ENCODE measurements around the gene GALNT12. TPM values are rescaled to one million over a fixed set of nuclear protein-coding genes. Genes with fewer than 3 reads are reported as not detected.

GALNT12 gene
- total RNA-seq, 1 donor from 2014 or later = not detected

DNA sequence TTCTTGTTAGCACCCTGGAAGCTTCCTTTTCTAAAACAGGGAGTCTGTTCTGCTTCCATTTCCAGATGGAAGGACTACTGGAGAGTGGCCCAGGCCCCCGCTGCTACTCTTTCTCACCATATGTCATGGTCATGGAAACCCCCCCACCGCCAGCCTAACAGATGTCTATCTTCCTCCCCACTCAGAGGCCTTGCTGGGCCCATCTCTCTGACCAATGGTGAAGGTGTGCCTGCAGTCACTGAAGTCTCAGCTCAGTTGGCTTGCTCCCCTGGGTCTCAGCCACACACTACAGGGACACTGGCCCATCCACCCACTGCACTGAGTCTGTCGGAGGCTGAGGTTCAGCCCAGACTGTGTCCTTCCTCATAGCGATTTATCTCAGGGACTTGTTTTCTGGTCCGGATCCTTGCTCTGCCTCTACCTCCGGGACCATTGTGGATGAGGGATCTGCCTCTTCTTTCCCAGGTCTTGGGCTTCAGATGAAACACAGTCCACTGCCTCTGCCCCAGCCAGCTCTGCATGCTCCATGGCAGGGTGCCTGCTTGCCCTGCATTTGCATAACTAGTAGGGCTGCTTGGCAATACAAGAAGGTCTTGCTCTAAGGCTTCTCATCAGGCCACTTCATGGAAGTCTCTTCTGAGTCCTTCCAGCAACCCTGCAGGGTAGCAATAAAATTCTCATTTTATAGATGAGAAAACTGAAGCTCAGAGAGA lies 30.8 kb downstream of the GALNT12 start:
- no peak overlapping the region for H3K27ac Mint-ChIP-seq (ENCODE audit: unreplicated experiment)
- H3K27me3 Mint-ChIP-seq (ENCODE audit: unreplicated experiment) = peaks cover 66% of the 10 kb centered on the region

GRCh38 chr9:98838868-98839565 lies 31.5 kb downstream of the GALNT12 start:
- TF ChIP-seq, protein P1, sequence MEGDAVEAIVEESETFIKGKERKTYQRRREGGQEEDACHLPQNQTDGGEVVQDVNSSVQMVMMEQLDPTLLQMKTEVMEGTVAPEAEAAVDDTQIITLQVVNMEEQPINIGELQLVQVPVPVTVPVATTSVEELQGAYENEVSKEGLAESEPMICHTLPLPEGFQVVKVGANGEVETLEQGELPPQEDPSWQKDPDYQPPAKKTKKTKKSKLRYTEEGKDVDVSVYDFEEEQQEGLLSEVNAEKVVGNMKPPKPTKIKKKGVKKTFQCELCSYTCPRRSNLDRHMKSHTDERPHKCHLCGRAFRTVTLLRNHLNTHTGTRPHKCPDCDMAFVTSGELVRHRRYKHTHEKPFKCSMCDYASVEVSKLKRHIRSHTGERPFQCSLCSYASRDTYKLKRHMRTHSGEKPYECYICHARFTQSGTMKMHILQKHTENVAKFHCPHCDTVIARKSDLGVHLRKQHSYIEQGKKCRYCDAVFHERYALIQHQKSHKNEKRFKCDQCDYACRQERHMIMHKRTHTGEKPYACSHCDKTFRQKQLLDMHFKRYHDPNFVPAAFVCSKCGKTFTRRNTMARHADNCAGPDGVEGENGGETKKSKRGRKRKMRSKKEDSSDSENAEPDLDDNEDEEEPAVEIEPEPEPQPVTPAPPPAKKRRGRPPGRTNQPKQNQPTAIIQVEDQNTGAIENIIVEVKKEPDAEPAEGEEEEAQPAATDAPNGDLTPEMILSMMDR (IDR thresholded peaks at IDR 0.05) = no peak
- H3K27ac Mint-ChIP-seq (ENCODE audit: unreplicated experiment) = no peak overlapping the region
- H3K4me3 Mint-ChIP-seq (ENCODE audit: unreplicated experiment) = no peak overlapping the region
- no peaks in the 10 kb centered on the region for H3K36me3 Mint-ChIP-seq (ENCODE audit: unreplicated experiment)
- H3K9me3 Mint-ChIP-seq (ENCODE audit: unreplicated experiment) = no peaks in the 10 kb centered on the region
- peaks cover 72% of the 10 kb centered on the region for H3K27me3 Mint-ChIP-seq (ENCODE audit: unreplicated experiment)
- DNase-seq (ENCODE audit: extremely low spot score, unreplicated experiment) = no peak
- H3K4me1 Mint-ChIP-seq (ENCODE audit: unreplicated experiment) = no peaks in the 10 kb centered on the region

More for the DNA sequence above, 30.8 kb downstream of the GALNT12 start:
- Mint-ChIP-seq H3K4me1 (ENCODE audit: unreplicated experiment) (no peaks in the 10 kb centered on the region), H3K9me3 (ENCODE audit: unreplicated experiment) (no peaks in the 10 kb centered on the region), H3K36me3 (ENCODE audit: unreplicated experiment) (no peaks in the 10 kb centered on the region), H3K4me3 (ENCODE audit: unreplicated experiment) (no peak overlapping the region)
- TF ChIP-seq, protein P1 (IDR thresholded peaks at IDR 0.05) = no peak
- no peak for DNase-seq (ENCODE audit: extremely low spot score, unreplicated experiment)

- Mint-ChIP-seq H3K36me3 (ENCODE audit: unreplicated experiment) (no peaks in the 10 kb centered on the region), H3K9me3 (ENCODE audit: unreplicated experiment) (no peaks in the 10 kb centered on the region), H3K4me1 (ENCODE audit: unreplicated experiment) (no peaks in the 10 kb centered on the region), H3K27me3 (ENCODE audit: unreplicated experiment) (peaks cover 77% of the 10 kb centered on the region), H3K27ac (ENCODE audit: unreplicated experiment) (no peak overlapping the region), H3K4me3 (ENCODE audit: unreplicated experiment) (no peak overlapping the region)
- DNase-seq (ENCODE audit: extremely low spot score, unreplicated experiment) = no peak
- TF ChIP-seq, protein P1 (IDR thresholded peaks at IDR 0.05) = no peak
These were observed 32.3 kb downstream of the GALNT12 start for GRCh38 chr9:98839724-98840123.

DNA sequence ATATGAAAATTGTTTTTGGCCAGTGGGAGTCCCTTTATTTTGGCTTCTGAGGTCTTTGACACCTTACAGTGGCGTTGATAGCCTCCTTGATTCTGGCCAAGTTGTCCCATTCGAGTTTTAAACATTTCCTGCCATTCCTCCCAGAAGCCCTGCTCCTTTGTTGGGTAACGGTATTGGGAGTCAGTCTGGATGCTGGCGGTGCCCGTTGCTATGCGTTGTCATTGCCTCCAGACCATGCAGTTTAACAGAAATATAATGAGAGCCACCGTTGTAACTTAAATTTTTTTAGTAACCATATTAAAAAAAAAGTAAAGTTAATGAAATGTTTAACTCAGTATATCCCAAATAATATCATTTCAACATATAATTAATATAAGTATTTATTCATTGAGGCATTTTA lies 35.0 kb downstream of the GALNT12 start:
- H3K4me3 Mint-ChIP-seq (ENCODE audit: unreplicated experiment) = no peak overlapping the region
- H3K27ac Mint-ChIP-seq (ENCODE audit: unreplicated experiment) = no peak overlapping the region
- no peaks in the 10 kb centered on the region for H3K4me1 Mint-ChIP-seq (ENCODE audit: unreplicated experiment)
- H3K36me3 Mint-ChIP-seq (ENCODE audit: unreplicated experiment) = no peaks in the 10 kb centered on the region
- TF ChIP-seq, protein P1 (IDR thresholded peaks at IDR 0.05) = no peak
- peaks cover 67% of the 10 kb centered on the region for H3K27me3 Mint-ChIP-seq (ENCODE audit: unreplicated experiment)
- no peak for DNase-seq (ENCODE audit: extremely low spot score, unreplicated experiment)
- H3K9me3 Mint-ChIP-seq (ENCODE audit: unreplicated experiment) = no peaks in the 10 kb centered on the region

- no peak overlapping the region for H3K27ac Mint-ChIP-seq (ENCODE audit: unreplicated experiment)
- no peaks in the 10 kb centered on the region for H3K36me3 Mint-ChIP-seq (ENCODE audit: unreplicated experiment)
- H3K27me3 Mint-ChIP-seq (ENCODE audit: unreplicated experiment) = peaks cover 54% of the 10 kb centered on the region
- TF ChIP-seq, protein P1 (IDR thresholded peaks at IDR 0.05) = no peak
- H3K4me3 Mint-ChIP-seq (ENCODE audit: unreplicated experiment) = no peak overlapping the region
- H3K4me1 Mint-ChIP-seq (ENCODE audit: unreplicated experiment) = peaks cover 4% of the 10 kb centered on the region
- DNase-seq (ENCODE audit: extremely low spot score, unreplicated experiment) = no peak
- no peaks in the 10 kb centered on the region for H3K9me3 Mint-ChIP-seq (ENCODE audit: unreplicated experiment)
These were observed 38.6 kb downstream of the GALNT12 start for GRCh38 chr9:98846081-98846480.
